Measurements from ENCODE around the gene TLR5. TPM values are rescaled to one million over a fixed set of nuclear protein-coding genes. Genes with fewer than 3 reads are reported as not detected.
A peak's percentile ranks its signal among the peaks of the same experiment; 100 is the strongest.
"Not testable (repeated sequence)": the region's sequence is repeated elsewhere in the genome, so short reads cannot be mapped to it uniquely, and the experiment has no call there.

The TLR5 gene
- total RNA-seq, 2 donors from 2014 or later: not detected

- H3K4me3 Mint-ChIP-seq: no peak overlapping the region
- H3K27me3 ChIP-seq (ENCODE audit: control insufficient read depth, insufficient read depth, low read length, poor library complexity, severe bottlenecking): peaks cover 6% of the 10 kb centered on the region
Measured at GRCh38 chr1:223175633-223176032, 32.6 kb upstream of the TLR5 start.

GRCh38 chr1:223175032-223175431 is 32.0 kb upstream of the TLR5 start:
- 79 to 82% methylated on average over 4 of the region's 4 CpGs for WGBS, 2 experiments (ENCODE audit: insufficient coverage in 1 of 2, insufficient read length in 1 of 2)
- Mint-ChIP-seq H3K4me1 (no peaks in the 10 kb centered on the region), H3K36me3 (ENCODE audit: low read depth) (no peaks in the 10 kb centered on the region), H3K9me3 (peaks cover 7% of the 10 kb centered on the region), H3K27me3 (ENCODE audit: insufficient read depth) (peaks cover 14% of the 10 kb centered on the region), H3K4me3 (no peak overlapping the region), H3K27ac (no peak overlapping the region)
- Histone ChIP-seq H3K9ac (ENCODE audit: extremely low read depth, low read length, poor library complexity, severe bottlenecking) (no peak overlapping the region), H3K4me3 (ENCODE audit: low read length) (no peak overlapping the region), H3K36me3 (ENCODE audit: control insufficient read depth, insufficient read depth, low read length) (no peaks in the 10 kb centered on the region), H3K27me3 (ENCODE audit: control insufficient read depth, insufficient read depth, low read length, poor library complexity, severe bottlenecking) (peaks cover 3% of the 10 kb centered on the region), H3K9me3 (ENCODE audit: control insufficient read depth, low read length) (no peaks in the 10 kb centered on the region), H3K27ac (ENCODE audit: low read depth, low read length) (no peak overlapping the region), H3K4me1 (ENCODE audit: control insufficient read depth, insufficient read depth, low read length) (no peaks in the 10 kb centered on the region)
- peak; percentile 69 for TF ChIP-seq CTCF (conservative IDR thresholded peaks at IDR 0.05)
- DNase-seq: peak; percentile 62

More at GRCh38 chr1:223175633-223176032, 32.6 kb upstream of the TLR5 start:
- H3K9me3 ChIP-seq (ENCODE audit: control insufficient read depth, low read length): no peaks in the 10 kb centered on the region
- Mint-ChIP-seq H3K36me3 (ENCODE audit: low read depth) (no peaks in the 10 kb centered on the region), H3K9me3 (peaks cover 7% of the 10 kb centered on the region), H3K27ac (no peak overlapping the region), H3K4me1 (peaks cover 1% of the 10 kb centered on the region), H3K27me3 (ENCODE audit: insufficient read depth) (peaks cover 15% of the 10 kb centered on the region)
- no peaks in the 10 kb centered on the region for H3K36me3 ChIP-seq (ENCODE audit: control insufficient read depth, insufficient read depth, low read length)
- TF ChIP-seq CTCF (conservative IDR thresholded peaks at IDR 0.05): no peak
- H3K27ac ChIP-seq (ENCODE audit: low read depth, low read length): no peak overlapping the region
- WGBS, 2 experiments (ENCODE audit: insufficient coverage in 1 of 2, insufficient read length in 1 of 2): 90 to 100% methylated on average over 3 of the region's 3 CpGs
- DNase-seq: no peak
- H3K4me1 ChIP-seq (ENCODE audit: control insufficient read depth, insufficient read depth, low read length): no peaks in the 10 kb centered on the region
- H3K9ac ChIP-seq (ENCODE audit: extremely low read depth, low read length, poor library complexity, severe bottlenecking): no peak overlapping the region
- H3K4me3 ChIP-seq (ENCODE audit: low read length): no peak overlapping the region

- not testable (repeated sequence) for H3K36me3 Mint-ChIP-seq (ENCODE audit: low read depth)
Measured at GRCh38 chr1:223169458-223169857, 26.4 kb upstream of the TLR5 start.

GRCh38 chr1:223161321-223161720 is 18.3 kb upstream of the TLR5 start:
- no peaks in the 10 kb centered on the region for H3K36me3 Mint-ChIP-seq (ENCODE audit: low read depth)
- DNase-seq: peak; percentile 74
- no peaks in the 10 kb centered on the region for H3K9me3 ChIP-seq (ENCODE audit: control insufficient read depth, low read length)
- H3K4me1 ChIP-seq (ENCODE audit: control insufficient read depth, insufficient read depth, low read length): peaks cover 2% of the 10 kb centered on the region
- H3K9me3 Mint-ChIP-seq: no peaks in the 10 kb centered on the region
- H3K4me3 ChIP-seq (ENCODE audit: low read length): no peak overlapping the region
- H3K4me3 Mint-ChIP-seq: no peak overlapping the region
- no peak overlapping the region for H3K27ac ChIP-seq (ENCODE audit: low read depth, low read length)
- no peak overlapping the region for H3K9ac ChIP-seq (ENCODE audit: extremely low read depth, low read length, poor library complexity, severe bottlenecking)
- no peaks in the 10 kb centered on the region for H3K36me3 ChIP-seq (ENCODE audit: control insufficient read depth, insufficient read depth, low read length)
- peaks cover 18% of the 10 kb centered on the region for H3K4me1 Mint-ChIP-seq
- peaks cover 11% of the 10 kb centered on the region for H3K27me3 Mint-ChIP-seq (ENCODE audit: insufficient read depth)
- H3K27me3 ChIP-seq (ENCODE audit: control insufficient read depth, insufficient read depth, low read length, poor library complexity, severe bottlenecking): no peaks in the 10 kb centered on the region
- H3K27ac Mint-ChIP-seq: no peak overlapping the region
- peak; percentile 74 for TF ChIP-seq CTCF (conservative IDR thresholded peaks at IDR 0.05)
- WGBS, 2 experiments (ENCODE audit: insufficient coverage in 1 of 2, insufficient read length in 1 of 2): 80 to 84% methylated on average over 2 to 3 of the region's 3 CpGs

More at GRCh38 chr1:223169458-223169857, 26.4 kb upstream of the TLR5 start:
- H3K27me3 Mint-ChIP-seq (ENCODE audit: insufficient read depth): peaks cover 11% of the 10 kb centered on the region
- H3K27me3 ChIP-seq (ENCODE audit: control insufficient read depth, insufficient read depth, low read length, poor library complexity, severe bottlenecking); H3K9me3 ChIP-seq (ENCODE audit: control insufficient read depth, low read length); H3K4me1 ChIP-seq (ENCODE audit: control insufficient read depth, insufficient read depth, low read length); H3K9ac ChIP-seq (ENCODE audit: extremely low read depth, low read length, poor library complexity, severe bottlenecking); DNase-seq; H3K27ac Mint-ChIP-seq; H3K4me1 Mint-ChIP-seq; H3K9me3 Mint-ChIP-seq; H3K4me3 ChIP-seq (ENCODE audit: low read length); H3K36me3 ChIP-seq (ENCODE audit: control insufficient read depth, insufficient read depth, low read length); H3K27ac ChIP-seq (ENCODE audit: low read depth, low read length); H3K4me3 Mint-ChIP-seq: not testable (repeated sequence)
- WGBS, 2 experiments (ENCODE audit: insufficient coverage in 1 of 2, insufficient read length in 1 of 2): 98% methylated on average over 5 of the region's 5 CpGs; no CpG with 5 or more reads in 1 of the 2 experiments

Measured in endodermal cell (in vitro differentiated cells).